GM21423 (cell line): Measurements from ENCODE around the gene ASPG.

ENCODE experiments used
- ATAC-seq: cut with Tn5 transposase; IDR thresholded peaks from one replicate; pipeline ENCODE4 v1.9.1; 2021; ENCODE audit warnings: mild to moderate bottlenecking, moderate library complexity; ENCODE audit not compliant: unreplicated experiment

ASPG gene

DNA sequence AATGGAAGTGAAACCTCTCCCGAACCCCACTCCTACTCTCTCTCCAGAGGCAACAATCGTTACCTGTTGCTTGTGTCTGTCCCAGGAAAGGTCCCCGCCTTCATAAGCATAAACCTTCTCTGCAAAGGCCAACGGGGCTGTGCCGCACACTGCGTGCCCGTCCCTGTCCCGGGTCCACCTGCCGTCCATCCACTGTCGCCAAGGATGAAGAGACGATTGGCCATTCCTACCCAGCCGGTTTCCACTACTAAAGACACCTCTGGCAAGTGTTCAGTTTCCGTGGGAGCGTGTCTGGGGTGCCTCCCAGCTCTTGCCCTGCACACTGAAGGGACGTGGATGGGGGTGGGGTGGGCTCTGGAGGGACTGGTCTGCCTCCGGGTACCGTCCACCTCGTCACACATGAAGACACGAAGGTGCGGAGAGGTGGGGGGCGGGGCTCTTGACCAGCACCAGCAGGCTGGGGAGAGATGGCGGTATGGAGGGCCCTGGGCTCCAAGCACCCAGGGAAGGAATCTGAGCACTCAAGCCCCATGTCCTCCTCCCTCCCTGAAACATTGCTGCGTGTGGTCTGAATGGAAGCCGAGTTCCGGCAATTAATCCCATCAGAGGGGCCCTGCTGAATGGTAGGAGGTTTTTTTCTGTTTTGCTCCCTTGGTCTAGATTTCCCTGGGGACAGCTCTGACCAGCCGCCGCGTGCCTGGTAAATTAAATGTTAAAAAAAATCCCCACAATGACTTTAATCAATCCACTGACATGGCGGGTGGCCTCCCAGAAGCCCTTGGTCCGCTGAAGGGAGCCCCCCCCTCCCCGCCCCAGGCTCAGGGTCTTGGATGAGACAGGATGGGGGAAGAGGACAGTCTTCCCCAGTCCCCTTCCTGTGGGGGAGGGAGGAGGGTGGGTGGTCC is 48.8 kb downstream of the ASPG start:
- no peak for ATAC-seq

DNA sequence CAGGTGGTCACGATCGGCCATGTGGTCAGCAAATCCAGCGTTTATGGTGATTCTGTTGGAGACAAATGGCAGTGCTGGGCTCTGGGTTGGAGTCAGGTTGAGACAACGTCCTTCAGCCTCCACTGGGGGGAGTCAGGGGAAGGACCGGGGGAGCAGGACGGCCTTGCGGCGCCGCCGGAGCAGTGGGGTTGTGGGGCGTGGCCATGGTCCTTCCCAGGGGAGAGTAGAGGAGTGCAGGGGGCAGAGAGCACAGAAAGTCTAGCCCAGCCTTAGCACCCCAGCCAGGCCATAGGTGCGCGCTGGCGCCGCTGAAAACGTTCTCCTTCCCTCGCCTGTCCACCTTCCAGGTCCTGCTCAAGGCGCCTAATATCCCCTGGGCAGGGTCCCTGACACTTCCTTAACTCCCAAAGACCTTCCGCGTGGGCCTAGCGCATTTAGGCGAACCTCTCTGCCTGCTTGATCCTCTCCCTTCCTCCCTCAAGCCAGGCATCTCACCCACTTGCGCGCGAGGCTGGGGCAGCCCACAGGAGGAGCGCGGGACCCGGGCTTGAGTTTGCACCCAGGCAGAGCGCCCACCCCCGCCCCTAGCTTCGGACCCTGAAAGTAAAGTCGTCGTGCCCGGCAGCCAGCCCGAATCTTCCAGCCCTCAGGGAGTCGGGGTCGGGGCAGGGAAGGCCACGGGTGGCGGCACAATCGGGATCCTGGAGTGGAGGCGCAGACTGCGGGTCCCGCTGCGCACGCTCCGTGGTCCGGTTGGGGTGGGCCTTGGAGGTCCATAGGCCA is 49.8 kb downstream of the ASPG start:
- ATAC-seq, result no peak

DNA sequence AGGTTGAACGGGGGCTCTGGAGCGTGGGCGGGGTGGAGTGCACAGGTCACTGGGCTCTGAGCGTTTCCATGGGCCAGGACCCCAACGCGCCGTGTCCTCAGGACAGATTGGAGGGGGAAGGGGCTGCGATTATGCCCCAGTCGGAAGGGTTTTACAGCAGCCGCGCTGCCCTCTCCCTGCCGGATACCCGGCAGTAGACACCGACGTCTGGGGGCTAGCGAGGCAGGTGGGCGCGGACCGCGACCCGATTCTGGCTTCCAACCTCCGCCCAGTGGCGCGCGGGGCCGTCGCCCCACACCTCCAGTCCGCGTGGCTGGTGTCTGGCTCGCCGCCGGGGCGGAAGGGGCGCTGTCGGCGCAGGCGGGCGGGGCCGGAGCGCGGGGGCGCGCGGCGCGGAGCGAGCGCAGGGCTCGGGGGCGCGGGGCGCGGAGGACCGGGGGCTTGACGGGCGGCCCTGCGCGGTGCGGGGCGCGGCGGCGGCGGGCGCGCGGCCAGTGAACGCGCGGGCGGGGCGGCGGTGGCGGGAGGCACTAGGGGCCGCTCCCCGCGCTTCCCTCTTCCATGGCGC is 50.5 kb downstream of the ASPG start:
- no peak for ATAC-seq

DNA sequence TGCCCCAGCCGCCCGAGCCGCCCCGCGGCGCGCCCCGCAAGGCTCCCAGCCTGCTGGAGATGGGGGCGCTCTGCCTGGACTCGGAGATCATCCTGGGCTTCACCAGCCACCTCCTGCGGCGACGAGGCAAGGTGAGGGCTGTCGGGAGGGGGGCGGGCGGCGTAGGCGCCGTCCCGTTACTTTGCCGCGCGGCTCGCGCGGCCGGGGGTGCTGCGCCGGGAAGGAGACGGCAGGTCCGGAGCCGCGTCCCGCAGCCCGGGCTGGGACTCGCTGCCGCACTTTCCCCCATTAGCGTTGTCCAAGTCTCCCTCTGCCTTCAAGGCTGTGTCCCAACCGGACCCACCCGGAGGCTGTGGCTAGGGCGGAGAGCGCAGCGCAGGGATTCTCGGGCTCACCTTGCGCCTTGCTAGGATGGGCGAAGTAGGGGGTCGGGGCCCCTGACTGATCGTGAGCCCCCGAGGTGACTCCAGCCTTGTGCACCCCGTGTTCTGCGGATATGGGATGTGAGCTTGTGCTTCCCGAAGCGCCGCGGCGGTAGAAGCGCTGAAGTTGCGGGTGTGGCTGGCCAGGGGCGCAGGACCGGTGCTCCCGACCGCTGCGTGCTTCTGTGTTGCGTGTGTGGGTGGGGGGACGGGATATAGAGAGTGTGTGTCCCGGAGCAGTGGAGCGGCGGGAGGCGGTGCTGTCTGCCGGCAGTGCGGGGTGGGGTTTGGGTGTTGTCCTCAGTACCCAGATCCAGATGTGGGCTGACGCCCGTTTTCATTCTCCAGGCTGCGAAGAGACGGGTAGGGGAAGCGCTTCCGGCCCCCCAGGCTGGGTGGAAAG is 51.2 kb downstream of the ASPG start:
- no peak for ATAC-seq

DNA sequence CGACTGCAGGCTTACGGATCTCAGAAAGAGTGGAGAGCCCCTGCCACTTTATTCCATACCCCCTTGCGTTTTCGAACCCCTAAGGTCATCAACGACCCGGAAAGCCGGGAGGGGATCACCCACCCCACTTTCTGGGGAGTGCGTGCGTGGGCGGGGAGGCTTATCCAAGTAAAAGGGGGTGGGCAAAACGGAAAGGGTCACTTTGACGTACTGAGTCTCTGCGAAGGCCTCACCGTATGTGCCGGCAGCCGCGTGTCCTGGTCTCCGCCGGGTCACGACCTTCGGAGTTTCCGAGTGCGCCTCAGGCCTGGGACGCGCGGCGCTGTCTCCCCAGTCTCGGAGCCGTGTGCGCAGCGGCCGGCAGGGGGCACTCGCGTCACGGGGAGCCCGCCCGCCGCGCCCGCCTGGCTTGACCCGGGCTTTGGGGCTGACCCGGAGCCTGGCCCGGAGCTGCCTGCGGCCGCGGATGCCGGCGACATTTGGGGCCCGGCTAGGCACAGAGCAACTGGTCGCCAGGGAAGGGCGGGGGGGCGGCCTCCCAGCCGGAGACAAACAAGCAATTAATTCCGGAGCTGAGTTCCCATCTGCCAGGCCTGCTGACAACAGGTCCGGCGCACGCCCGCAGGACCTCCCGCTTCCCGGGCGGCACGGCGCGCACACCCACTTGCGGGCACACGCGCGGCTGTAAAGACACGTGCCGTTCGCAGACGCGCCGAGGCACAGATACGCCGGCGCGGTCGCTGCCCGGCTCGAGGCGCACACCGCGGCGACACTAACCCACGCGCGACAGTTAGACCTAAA is 52.0 kb downstream of the ASPG start:
- ATAC-seq, result no peak

DNA sequence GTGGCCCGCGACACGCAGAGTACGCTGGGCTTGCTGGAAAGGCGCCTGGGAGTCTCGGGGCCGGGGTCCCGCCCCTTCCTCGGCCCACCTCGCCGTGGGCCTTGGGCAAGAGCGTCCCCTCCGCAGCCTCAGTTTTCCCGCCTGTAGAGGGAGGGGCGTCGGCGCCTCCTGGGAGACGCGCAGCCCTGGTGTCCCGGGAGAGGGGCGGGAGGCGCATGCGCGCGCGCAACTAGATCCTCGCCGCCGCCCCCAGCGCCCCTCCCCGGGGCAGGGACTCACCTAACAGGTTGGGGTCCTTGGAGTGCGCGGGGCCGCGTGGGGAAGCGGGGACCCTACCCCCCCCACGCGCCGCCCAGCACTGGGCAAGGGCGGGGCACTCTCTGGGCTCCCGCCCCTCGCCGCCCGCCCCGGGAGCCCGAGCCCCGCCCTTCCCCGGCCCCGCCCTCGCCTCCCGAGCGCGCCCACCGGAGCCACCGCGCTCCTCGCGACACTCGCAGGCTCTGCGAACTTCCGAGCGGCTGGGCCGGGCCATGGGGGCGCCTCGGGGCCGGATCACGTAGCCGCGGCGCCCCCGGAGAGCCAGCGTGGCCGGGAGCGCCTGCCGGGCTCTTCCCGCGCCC is 52.7 kb downstream of the ASPG start, which contains the start of gene KIF26A:
TSS of gene KIF26A (plus strand) at position 490 of the 620 bp plus-strand sequence. CDS start 136 bp downstream, outside the sequence.
- ATAC-seq, result no peak

DNA sequence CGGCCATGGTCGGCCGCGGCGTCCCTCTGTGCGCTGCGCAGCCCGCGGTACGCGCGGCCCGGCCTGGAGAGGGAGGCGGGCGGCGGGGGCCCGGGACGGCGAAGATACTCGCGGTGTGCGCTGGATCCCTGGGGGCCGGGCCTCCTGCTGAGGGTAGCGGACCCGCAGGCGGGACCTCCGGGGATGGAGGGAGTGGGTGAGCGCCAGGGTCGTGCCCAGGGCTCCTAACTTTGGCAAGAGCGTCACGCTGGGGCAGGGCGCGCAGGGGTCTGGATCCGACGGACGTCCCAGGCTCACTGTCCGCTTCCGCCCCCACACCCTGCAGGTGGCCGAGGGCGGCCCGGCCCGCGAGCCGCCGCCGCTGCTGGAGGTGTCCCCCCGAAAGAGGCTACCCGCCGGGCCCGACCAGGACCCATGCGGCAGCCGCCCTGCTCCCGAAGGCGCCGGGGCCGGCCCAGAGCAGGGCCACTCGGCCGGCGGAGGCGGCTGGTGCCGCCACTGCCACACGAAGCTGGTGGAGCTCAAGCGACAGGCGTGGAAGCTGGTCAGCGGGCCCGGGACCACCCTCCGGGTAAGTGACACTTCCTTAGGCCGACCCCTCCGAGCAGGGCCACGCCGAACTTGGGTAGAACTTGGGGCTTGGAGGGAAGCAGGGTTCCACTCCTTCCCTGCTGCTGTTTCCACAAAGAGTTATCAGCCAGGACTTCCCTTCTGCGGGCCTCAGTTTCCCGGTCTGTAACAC is 53.4 kb downstream of the ASPG start:
- ATAC-seq, result no peak

- ATAC-seq, result no peak
These were observed 54.1 kb downstream of the ASPG start for GRCh38 chr14:104139460-104140212.

DNA sequence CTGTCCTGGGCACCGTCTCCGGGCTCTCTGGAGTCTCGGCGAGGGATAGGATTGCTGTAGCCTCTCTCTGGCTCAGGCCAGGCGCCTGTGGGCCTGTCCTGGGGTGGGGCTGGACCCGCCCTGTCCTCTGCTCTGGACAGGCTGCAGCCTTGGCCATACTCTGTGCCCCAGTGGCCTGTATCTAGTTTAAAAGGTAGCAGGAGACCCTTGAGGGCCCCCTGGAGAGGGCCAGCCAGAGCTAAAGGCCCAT is 54.6 kb downstream of the ASPG start:
- ATAC-seq, result no peak

DNA sequence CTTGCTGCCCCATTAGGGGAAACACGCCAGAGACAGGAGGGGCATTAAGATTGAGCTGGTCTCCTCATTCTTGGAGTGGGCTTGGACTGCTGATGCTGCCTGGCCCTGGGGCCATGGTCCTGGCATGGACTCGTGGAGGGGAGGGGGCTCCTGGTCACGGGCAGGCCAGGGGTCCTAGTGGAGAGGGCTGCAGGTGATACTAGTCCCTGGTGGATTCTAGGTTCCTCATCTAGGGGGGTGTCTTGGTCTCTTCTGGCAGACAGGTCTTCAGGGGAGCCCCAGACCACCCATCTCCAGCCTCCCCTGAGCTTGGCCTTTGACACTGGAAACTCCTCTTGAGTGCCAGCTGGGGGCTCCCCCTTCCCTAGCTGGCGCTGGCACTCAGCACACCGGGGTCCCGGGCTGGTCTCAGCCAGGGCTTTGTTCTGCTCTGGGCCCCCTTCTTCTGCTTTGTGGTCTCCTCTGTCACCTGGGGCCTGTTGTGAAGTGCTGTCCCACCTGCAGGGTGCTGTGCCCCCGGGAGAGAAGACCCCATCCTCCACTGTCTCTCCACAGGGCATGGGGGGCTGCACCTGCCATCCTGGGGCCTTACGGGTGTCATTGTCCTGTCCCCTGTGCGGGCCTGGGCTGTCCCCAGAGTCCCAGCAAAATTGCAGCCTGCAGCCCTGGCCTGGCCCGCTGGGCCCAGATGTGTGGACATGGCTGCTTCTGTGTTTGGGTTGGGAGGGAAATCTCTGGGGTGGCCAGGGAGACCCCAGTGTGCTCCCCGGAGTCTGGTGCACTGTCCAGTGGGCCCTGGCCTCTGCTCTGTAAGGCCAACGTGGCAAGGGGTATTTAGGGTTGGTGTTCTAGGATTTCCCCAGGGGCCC is 55.2 kb downstream of the ASPG start:
- no peak for ATAC-seq

- ATAC-seq, result no peak
These were observed 56.2 kb downstream of the ASPG start for GRCh38 chr14:104141621-104142091.

DNA sequence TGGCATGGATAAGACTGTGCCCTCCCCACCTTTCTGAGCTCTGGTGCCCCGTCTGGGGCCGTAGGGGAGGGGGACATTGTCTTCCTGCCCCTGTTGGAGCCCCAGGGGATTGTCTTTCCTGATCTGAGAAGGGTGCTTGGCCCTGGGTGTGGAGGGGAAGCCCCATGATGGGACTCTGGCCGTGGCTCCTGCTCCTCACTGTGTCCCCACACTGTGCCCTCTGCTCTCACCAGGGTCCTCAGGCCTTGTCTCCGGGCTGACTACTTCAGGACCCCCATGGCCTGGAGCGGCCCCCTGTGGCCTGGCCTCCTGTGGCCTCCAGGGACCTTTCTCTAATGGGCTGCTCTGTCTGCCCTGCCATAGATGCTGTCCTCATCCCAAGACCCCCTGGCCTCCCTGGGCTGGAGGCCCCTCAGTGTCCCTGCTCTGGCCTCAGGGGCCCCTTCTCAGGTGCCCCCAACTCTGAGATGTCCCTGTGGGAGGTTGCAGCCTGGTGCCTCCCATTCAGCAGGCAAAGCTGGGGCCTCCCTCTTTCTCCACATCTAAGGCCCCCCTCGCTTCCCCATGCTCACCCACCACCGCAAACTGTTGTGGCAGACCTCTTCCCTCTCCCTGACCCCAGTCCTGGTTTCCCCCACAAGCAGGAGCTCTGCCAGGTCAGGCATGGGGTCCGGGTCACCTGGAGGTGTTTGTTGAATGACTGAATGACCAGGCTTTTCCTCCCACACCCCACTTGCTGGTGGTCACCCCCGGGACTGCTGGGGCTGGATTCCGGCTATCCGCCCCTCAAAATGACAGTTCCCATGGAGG is 56.8 kb downstream of the ASPG start:
- no peak for ATAC-seq

GRCh38 chr14:104142946-104143470 is 57.5 kb downstream of the ASPG start:
- ATAC-seq, result no peak

GRCh38 chr14:104143521-104144452 is 58.3 kb downstream of the ASPG start:
- no peak for ATAC-seq

DNA sequence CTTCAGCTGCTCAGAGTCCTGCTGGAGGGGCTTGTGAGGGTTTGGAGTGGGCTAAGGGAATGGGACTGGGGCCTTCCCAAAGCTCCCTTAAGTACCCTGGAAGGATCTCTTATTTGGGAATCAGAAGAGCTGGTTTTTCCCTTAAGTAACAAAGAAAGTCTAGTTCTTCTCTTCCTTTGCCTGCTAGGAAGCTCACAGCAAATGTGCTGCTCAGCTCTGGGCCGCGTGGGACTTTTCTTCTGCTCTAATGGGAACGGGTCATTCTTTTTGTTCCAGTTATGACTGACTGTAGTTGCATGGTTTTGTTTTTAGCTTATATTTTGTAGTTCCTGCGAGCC is 58.9 kb downstream of the ASPG start:
- no peak for ATAC-seq
